Fibroblast of skin of right quadriceps (primary cell): ENCODE results near the gene FETUB.
"Not testable (repeated sequence)": the region's sequence is repeated elsewhere in the genome, so short reads cannot be mapped to it uniquely, and the experiment has no call there.

Source experiments
- DNase-seq: peaks from one replicate; pipeline ENCODE4 v3.0.0-alpha.2; 2013

FETUB gene

GRCh38 chr3:186682812-186683211, 42.6 kb downstream of the FETUB start:
- no peak for DNase-seq

- no peak for DNase-seq
Measured at GRCh38 chr3:186683979-186684378, 43.8 kb downstream of the FETUB start.

DNA sequence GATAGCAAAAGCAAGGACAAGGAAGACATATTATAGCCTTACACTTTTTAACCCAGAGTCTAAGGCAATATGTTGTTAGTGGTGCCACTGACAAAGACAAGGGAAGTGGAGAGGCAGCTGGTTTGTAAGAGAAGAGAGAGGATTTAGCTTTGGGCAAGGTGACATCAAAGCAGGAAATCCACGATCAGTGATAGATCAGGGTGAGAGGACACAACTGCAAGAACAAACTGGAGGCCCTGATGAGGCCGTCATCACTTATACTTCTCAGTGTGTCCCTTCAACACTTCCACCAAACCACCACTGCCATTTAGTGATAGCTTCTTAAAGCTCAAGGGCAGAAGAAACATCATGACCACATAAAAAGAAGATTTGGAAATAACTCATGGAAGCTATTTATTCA, 46.3 kb downstream of the FETUB start:
- DNase-seq, result not testable (repeated sequence)

DNA sequence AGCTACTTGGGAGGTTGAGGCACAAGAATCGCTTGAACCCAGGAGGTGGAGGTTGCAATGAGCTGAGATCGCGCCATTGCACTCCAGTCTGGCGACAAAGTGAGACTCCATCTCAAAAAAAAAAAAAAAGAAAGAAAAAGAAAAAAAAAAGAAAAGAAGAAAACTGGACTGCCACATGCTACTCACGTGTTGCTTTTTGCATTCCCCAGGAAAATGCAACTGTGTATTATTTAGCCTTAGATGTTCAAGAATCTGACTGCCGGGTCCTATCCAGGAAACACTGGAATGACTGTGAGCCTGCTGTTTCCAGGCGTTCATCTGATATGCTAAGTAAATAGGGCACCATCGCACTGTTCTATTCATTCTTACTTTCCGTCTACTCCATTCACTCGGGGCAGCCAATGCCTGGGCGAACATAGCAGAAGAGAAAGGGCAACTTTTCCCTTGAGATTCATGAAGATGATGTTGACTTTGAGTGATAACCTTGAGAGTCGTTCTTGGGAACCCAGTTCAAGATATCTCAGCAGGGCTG, 47.0 kb downstream of the FETUB start:
- DNase-seq, result no peak

DNA sequence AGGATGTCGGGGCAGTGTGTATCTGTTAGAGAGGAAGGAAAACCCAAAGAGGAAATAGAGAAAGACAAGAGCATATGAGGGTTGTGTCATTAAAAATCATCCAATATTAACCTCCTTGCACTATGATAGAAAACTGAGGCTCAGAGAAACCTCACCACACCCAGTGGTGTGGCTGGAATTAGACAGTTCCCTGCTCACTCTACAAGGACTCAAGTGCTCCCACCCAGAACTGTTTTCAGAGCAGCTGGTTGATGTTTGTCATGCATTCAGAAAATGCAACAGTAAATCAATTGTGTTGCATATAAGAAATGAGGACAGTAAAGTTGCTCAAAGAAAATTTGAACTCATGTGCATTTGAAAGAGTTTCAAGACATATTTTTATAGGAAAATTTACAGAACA, 50.1 kb downstream of the FETUB start:
- DNase-seq, result not testable (repeated sequence)

GRCh38 chr3:186691676-186692075, 51.5 kb downstream of the FETUB start:
- DNase-seq, result no peak

DNA sequence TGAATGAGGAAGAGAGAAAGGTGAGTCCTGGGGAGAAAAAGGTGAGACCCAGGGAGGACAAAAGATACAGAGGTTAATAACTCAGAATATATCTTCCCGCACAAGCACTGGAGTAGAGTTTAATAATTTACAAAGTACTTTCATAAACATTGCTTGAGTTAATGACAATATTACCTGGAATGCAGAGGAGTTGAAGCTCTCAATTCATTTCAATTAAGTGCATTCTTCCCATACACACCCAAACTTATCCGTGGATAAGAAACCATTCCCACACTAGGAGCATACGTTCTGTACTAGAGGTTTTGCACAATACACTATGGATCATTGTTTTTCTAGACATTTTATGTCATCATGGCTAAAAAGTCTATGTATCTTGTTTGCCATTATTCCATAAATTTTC, 53.6 kb downstream of the FETUB start:
- DNase-seq, result no peak

GRCh38 chr3:186694288-186695032, 54.3 kb downstream of the FETUB start:
- no peak for DNase-seq

GRCh38 chr3:186696522-186696921, 56.3 kb downstream of the FETUB start:
- DNase-seq, result no peak

DNA sequence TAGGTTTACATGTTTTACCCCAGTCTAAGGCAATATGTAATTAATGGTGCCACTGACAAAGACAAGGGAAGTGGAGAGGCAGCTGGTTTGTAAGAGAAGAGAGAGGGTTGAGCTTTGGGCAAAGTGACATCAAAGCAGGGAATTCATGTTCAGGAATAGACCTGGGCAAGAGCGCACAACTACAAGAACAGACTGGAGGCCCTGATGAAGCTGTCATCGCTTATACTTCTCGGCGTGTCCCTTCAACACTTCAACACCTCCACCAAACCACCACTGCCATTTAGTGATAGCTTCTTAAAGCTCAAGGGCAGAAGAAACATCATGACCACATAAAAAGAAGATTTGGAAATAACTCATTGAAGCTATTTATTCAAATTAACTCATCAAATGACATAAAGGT, 57.3 kb downstream of the FETUB start:
- DNase-seq, result no peak

GRCh38 chr3:186700267-186700666, 60.1 kb downstream of the FETUB start:
- no peak for DNase-seq

DNA sequence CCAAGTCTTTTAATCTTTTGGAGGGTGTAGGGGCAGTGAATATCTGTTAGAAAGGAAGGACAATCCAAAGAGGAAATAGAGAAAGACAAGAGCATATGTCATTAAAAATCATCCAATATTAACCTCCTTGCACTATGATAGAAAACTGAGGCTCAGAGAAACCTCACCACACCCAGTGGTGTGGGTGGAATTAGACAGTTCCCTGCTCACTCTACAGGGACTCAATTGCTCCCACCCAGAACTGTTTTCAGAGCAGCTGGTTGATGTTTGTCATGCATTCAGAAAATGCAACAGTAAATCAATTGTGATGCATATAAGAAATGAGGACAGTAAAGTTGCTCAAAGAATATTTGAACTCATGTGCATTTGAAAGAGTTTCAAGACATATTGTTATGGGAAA, 62.3 kb downstream of the FETUB start:
- DNase-seq, result not testable (repeated sequence)
